ENCODE measurements around the gene RMDN2. TPM values are rescaled to one million over a fixed set of nuclear protein-coding genes. Genes with fewer than 3 reads are reported as not detected.

RMDN2 gene
- 10.9 TPM for total RNA-seq

DNA sequence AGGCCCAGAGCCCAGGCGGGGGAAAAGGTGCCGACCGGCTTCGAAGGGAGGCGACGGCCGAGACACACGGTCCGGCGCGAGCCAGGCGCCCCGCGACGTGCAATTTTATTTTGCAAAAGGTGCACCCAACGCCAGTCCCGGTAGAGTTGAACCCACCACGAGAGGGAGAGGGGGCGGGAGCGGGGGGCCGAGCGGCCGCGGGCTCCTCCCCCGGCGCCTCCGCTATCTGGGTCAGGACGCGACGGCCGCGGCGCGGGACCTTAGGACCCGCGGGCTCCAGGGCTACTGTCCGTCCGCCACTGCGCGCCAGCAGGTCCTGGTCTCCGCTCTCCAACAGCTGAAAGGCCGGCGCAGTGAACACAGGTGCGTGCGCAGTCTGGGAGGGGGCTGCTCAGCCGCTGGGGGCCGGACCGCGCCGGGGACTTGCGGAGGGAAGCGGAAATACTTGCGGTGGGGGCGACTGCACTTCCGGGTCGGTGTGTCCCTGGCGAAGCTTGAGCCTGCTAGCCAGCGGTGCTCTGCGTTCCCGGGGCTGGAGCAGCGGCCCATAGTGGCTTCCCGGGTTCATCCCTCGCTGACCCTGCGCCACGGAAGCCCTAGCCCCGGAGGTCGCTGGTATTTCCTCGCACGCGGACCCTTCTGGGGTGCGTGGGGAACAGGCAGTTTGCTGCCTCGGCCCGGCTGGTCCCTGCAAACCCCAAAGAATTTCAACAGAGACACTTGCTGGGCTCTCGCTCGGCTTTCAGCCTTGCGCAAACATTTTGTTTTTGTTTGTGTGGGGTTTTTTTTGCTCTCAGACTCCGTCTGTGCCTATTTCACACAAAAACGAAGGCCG is at the start of gene RMDN2:
TSS of gene RMDN2 (plus strand) at position 225 of the 835 bp plus-strand sequence. CDS start 3,991 bp downstream, outside the sequence.
- DNase-seq, result peak; percentile 97

- peak; percentile 48 for DNase-seq
These were observed 49.6 kb upstream of the RMDN2 start for GRCh38 chr2:37875403-37875906.

DNA sequence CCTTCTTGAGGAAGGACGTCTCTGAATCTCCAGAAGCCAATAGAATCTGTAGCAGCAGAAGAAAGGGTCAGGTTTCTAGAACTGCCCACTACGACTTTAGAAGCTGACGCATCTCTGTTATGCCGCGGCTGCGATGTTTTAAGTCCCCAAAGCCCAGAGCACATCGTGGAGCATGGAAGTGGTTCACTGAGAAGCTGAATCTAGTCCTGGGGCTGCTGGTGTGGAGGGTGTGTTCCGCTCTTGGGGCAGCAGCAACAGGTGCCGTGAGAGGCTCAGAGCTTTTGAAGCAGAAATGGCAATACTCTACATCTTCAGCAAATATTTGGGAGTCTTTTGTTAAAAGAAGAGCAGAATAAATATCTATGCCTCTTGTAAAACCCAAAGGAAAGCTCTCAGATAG is 48.9 kb upstream of the RMDN2 start:
- DNase-seq, result no peak

DNA sequence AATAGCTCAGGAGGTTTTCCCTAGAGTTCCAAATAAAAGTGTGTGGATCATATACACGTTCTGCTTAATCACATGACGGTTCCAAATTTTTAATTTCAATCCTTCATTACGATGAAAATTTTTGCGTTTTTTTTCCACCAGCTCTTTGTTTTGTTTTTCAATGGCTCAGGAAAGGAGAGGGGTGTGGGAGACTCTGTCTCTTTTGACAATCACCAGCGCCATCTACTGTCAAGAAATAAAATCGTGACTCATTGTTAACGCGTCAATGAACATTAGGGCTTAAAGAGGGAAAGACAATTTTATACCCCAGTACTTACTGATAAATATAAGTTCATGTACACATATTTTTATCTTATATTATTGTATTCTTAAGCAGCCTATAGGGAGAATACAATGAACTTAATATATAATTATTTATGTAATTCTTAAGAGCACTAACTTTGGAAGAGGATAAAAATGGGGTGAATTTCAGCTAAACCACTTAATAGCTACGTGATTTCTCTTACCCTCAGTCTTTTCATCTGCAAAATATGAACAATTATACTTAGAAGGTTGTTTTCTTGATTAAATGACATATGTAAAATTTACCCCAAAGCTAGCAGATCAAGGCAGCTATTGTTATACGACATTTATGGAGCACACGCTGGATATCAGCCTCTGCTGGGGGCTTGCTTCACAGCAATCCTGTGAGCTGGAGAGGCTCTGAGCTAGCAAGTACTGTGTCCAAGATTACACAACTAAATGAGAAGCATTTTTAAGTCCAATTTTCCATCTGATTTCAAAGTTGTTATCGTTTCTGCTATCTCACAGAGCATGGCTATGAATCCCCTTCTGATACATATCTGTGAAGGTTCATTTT is 47.4 kb upstream of the RMDN2 start:
- DNase-seq, result peak; percentile 89

DNA sequence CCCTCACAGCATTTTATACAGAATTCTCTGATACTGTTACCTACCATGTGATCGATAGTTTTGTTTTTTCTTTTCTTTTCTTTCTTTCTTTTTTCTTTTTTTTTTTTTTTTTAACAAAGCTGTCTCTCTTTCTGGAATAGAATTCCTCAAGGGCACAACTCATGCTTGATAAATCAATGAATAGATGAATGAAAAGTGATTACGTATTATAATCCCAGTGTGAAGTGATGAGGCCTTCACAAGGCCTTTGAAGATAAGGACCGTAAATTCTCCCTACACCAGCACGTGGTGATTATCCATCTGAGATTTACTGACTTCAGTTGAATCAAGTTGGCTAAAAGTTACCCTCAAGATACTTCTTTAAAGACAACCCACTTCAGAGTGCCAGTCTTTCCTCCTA is 46.6 kb upstream of the RMDN2 start:
- no peak for DNase-seq

GRCh38 chr2:37880551-37880950 is 44.5 kb upstream of the RMDN2 start:
- no peak for DNase-seq

DNA sequence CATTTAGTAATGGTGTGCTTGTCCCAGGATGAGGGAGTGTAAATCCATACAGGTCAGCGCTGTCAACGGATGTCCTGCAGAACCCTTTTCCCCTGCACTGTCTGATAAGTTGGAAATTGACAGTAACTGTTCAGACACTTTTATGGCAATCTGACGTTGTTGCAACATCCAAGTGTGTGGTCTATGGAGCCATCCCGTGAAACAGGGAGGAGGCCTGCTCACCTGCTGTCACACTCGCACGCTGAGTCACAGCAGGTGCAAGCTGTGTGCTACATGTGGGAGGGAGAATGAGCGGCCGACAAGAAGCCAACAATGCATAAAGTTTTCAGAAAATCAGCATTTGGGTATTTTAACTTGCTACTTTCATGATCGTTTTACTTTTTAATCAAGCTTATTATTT is 43.7 kb upstream of the RMDN2 start:
- no peak for DNase-seq

- no peak for DNase-seq
These were observed 43.1 kb upstream of the RMDN2 start for GRCh38 chr2:37882036-37882435.

- no peak for DNase-seq
These were observed 41.6 kb upstream of the RMDN2 start for GRCh38 chr2:37883518-37883917.

DNA sequence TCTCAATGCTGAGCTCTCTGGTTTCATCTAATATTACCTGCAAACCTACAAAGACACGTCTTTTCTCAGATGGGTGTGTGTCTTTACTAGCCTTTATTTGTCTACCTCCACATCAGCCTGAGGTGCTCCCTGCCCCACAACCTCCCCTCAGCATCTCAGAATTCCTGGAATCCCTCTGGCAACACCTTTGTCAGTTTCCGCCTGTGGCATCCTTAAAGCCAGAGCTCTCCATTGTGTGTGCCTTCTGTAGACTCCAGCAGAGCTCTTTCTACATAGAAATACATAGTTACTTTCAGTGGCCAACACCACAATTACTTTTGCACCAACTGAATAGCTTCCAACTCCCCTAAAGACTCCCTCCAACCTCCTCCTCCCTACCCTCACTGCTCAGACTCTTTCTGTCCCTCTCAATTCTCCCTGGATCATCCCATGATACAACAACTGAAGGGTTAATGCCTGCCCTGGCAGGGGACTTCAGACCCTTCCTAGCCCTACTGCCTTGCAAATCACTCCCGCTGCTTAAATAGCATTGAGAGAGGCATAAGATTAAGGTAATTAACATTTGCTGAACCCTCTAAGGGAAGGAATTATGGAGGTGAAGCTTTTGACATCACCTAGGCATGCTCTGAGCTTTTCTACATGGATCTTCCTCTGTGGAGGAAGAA is 39.6 kb upstream of the RMDN2 start:
- DNase-seq, result no peak

GRCh38 chr2:37886745-37887144 is 38.3 kb upstream of the RMDN2 start:
- no peak for DNase-seq

GRCh38 chr2:37887286-37887685 is 37.8 kb upstream of the RMDN2 start:
- DNase-seq, result no peak

- peak; percentile 83 for DNase-seq
These were observed 34.1 kb upstream of the RMDN2 start for GRCh38 chr2:37890893-37891495.

- DNase-seq, result no peak
These were observed 33.1 kb upstream of the RMDN2 start for GRCh38 chr2:37891846-37892435.

- no peak for DNase-seq
These were observed 32.5 kb upstream of the RMDN2 start for GRCh38 chr2:37892436-37893114.

DNA sequence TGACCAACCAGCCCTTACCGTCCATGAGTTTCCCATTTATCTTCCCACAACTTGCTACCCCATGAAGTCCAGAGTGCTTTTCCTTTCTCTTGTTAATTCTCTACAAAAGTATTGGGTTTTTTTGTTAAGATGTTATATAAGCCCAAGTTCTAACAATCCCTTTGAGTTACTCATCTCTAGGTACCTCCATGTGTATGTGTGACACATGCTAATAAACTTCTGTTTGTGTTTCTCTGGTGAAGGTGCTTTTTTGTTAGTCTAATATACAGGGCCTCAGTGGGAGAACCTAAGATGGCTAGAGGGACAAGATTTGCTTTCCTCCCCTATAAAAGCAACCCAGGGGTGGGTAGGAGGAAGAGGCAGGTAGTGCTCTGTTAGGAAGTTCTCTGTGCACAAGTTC is 31.8 kb upstream of the RMDN2 start:
- no peak for DNase-seq

GRCh38 chr2:37894047-37894446 is 31.0 kb upstream of the RMDN2 start:
- no peak for DNase-seq

- no peak for DNase-seq
These were observed 30.5 kb upstream of the RMDN2 start for GRCh38 chr2:37894601-37895000.

GRCh38 chr2:37895140-37895539 is 29.9 kb upstream of the RMDN2 start:
- no peak for DNase-seq

GRCh38 chr2:37896319-37896718 is 28.8 kb upstream of the RMDN2 start:
- no peak for DNase-seq

DNA sequence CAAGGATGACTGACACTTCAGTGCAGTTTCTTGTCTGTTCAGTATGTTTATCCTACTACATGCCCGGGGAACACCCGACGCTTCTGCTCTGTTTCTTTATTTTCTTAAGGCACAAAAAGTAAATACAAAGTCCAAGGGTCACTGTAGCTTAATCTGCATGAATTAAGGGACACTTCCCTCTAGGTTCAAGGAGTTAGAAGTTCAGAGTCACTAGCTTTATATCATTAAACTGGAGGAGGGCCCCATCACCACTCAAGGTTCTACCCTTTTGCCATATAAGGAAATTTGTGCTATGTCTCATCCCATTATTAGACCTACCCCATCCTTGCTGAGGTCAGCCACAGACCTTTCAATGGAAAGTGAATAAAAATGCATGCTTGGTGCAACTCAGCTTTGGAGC is 27.6 kb upstream of the RMDN2 start:
- no peak for DNase-seq

Measured in tongue (tissue), 2 donors.